HL-60/S4 treated with retinoic acid at 250 ng/mL for 4 days and 3 days (cell line): ENCODE data around the gene PANK4.

ENCODE experiments used
- in situ Hi-C: fragments of 300-500 bp; cut with MboI; formaldehyde crosslinking; loops from 2 replicates; pipeline ENCODE4 v1.7.0; 2022; ENCODE audit warnings: low sequenced_read_pairs

The PANK4 gene

GRCh38 chr1:2480236-2480985 is 46.0 kb downstream of the PANK4 start:
- in situ Hi-C loops: no loop called here

GRCh38 chr1:2479618-2480017 is 46.8 kb downstream of the PANK4 start:
- in situ Hi-C loops: no loop called here

- in situ Hi-C loops: no loop called here
Measured at GRCh38 chr1:2479186-2479585, 47.2 kb downstream of the PANK4 start.

GRCh38 chr1:2477791-2478499 is 48.5 kb downstream of the PANK4 start:
- in situ Hi-C loops: no loop called here

- in situ Hi-C loops: no loop called here
Measured at GRCh38 chr1:2477309-2477708, 49.1 kb downstream of the PANK4 start.

- in situ Hi-C loops: no loop called here
Measured at GRCh38 chr1:2476061-2476999, 50.1 kb downstream of the PANK4 start, which contains the start of gene PLCH2. PLCH2 (plus strand) TSS chr1:2476289; CDS start chr1:2476589, 300 bp downstream.

- in situ Hi-C loops: no loop called here
Measured at GRCh38 chr1:2475571-2475970, 50.8 kb downstream of the PANK4 start.

- in situ Hi-C loops: no loop called here
Measured at GRCh38 chr1:2474933-2475371, 51.4 kb downstream of the PANK4 start.

- in situ Hi-C loops: no loop called here
Measured at GRCh38 chr1:2474104-2474844, 52.1 kb downstream of the PANK4 start.

- in situ Hi-C loops: no loop called here
Measured at GRCh38 chr1:2473198-2473597, 53.2 kb downstream of the PANK4 start.

GRCh38 chr1:2472561-2473177 is 53.7 kb downstream of the PANK4 start:
- in situ Hi-C loops: no loop called here

- in situ Hi-C loops: no loop called here
Measured at GRCh38 chr1:2472109-2472508, 54.3 kb downstream of the PANK4 start.

- in situ Hi-C loops: no loop called here
Measured at GRCh38 chr1:2471587-2472001, 54.8 kb downstream of the PANK4 start.

- in situ Hi-C loops: no loop called here
Measured at GRCh38 chr1:2471159-2471471, 55.3 kb downstream of the PANK4 start.

- in situ Hi-C loops: no loop called here
Measured at GRCh38 chr1:2470290-2471158, 55.9 kb downstream of the PANK4 start.

- in situ Hi-C loops: no loop called here
Measured at GRCh38 chr1:2469103-2469940, 57.1 kb downstream of the PANK4 start.

GRCh38 chr1:2468540-2468939 is 57.9 kb downstream of the PANK4 start:
- in situ Hi-C loops: no loop called here

GRCh38 chr1:2468041-2468472 is 58.3 kb downstream of the PANK4 start:
- in situ Hi-C loops: no loop called here
